K562 (cell line): ENCODE results near the gene FLAD1. TPM values are rescaled to one million over a fixed set of nuclear protein-coding genes. Genes with fewer than 3 reads are reported as not detected.

ENCODE experiments used
- CBX2 ChIP-seq: fragments of 200-600 bp; sonication (generic); IDR thresholded peaks from one replicate; pipeline ENCODE4 v1.6.1; 2012; ENCODE audit warnings: mild to moderate bottlenecking, low read length, inconsistent platforms; ENCODE audit not compliant: insufficient read depth, poor library complexity, severe bottlenecking
- DPF2 ChIP-seq: fragments of 450-650 bp; IDR thresholded peaks from 2 replicates; pipeline ENCODE4 v1.6.1; 2016
- ETV1 ChIP-seq: fragments of 450-650 bp; conservative IDR thresholded peaks from 2 replicates; pipeline ENCODE4 v1.6.1; 2016; ENCODE audit warnings: missing genetic modification characterization, control low read depth, low read depth, missing compliant biosample characterization
- MBD2 ChIP-seq: sonication (generic); IDR thresholded peaks from 2 replicates; pipeline ENCODE4 v1.6.1; 2016; ENCODE audit warnings: low read depth, borderline replicate concordance
- MEF2D ChIP-seq: conservative IDR thresholded peaks from 2 replicates; pipeline ENCODE4 v1.6.1; 2016; ENCODE audit warnings: low read depth, missing genetic modification characterization, missing compliant biosample characterization
- MTA2 ChIP-seq: fragments of 450-650 bp; IDR thresholded peaks from 2 replicates; pipeline ENCODE4 v1.6.1; 2016; ENCODE audit warnings: low read depth
- POLR2H ChIP-seq: IDR thresholded peaks from 2 replicates; pipeline ENCODE4 v1.6.1; 2016; ENCODE audit warnings: missing genetic modification characterization, low read depth, mild to moderate bottlenecking, control low read depth, missing compliant biosample characterization, moderate library complexity
- POLR3A ChIP-seq: IDR thresholded peaks from 2 replicates; pipeline ENCODE4 v1.6.1; 2011; ENCODE audit warnings: borderline replicate concordance, mild to moderate bottlenecking, moderate library complexity; ENCODE audit not compliant: insufficient read length, insufficient read depth; ENCODE audit errors: extremely low read depth
- PYGO2 ChIP-seq: fragments of 450-650 bp; IDR thresholded peaks from 2 replicates; pipeline ENCODE4 v1.6.1; 2016; ENCODE audit warnings: mild to moderate bottlenecking, missing genetic modification characterization, moderate library complexity, missing compliant biosample characterization
- RBM15 ChIP-seq: fragments of 200-400 bp; formaldehyde crosslinking; IDR thresholded peaks from 2 replicates; pipeline ENCODE4 v1.6.1; 2018; ENCODE audit warnings: mild to moderate bottlenecking, low read length, moderate library complexity; ENCODE audit not compliant: insufficient read depth
- RBM25 ChIP-seq: fragments of 200-400 bp; formaldehyde crosslinking; IDR thresholded peaks from 2 replicates; pipeline ENCODE4 v1.6.1; 2018; ENCODE audit warnings: low read length, low read depth, moderate library complexity; ENCODE audit not compliant: severe bottlenecking
- SIX5 ChIP-seq, 2 experiments: IDR thresholded peaks; 2 replicates each; pipeline ENCODE4 v1.6.1; 2011; ENCODE audit warnings: low read length in 2 of 2, borderline replicate concordance in 1 of 2, low read depth in 1 of 2, mild to moderate bottlenecking in 1 of 2, moderate library complexity in 1 of 2; ENCODE audit not compliant: insufficient read depth in 1 of 2
- SMAD1 ChIP-seq: fragments of 150-350 bp; IDR thresholded peaks from 2 replicates; pipeline ENCODE4 v1.6.1; 2014; ENCODE audit warnings: low read length, low read depth; ENCODE audit not compliant: partially characterized antibody
- SNRNP70 ChIP-seq: fragments of 200-400 bp; formaldehyde crosslinking; optimal IDR thresholded peaks from 2 replicates; pipeline ENCODE3; 2017; ENCODE audit warnings: low read depth, low read length
- STAT6 ChIP-seq: sonication (generic); formaldehyde crosslinking; IDR thresholded peaks from 2 replicates; pipeline ENCODE4 v1.8.1; 2023; ENCODE audit warnings: mild to moderate bottlenecking, missing genetic modification reagents
- TBL1XR1 ChIP-seq, 2 experiments: IDR thresholded peaks; 2 replicates each; pipeline ENCODE4 v1.6.1; 2012; ENCODE audit warnings: improper control_type of control experiment in 2 of 2, low read length in 2 of 2, mild to moderate bottlenecking in 1 of 2
- TCF3 ChIP-seq: sonication (generic); formaldehyde crosslinking; IDR thresholded peaks from 2 replicates; pipeline ENCODE4 v1.4.0; 2020; ENCODE audit warnings: mild to moderate bottlenecking, missing genetic modification reagents
- TRIM24 ChIP-seq, 2 experiments: fragments of 450-650 bp; IDR thresholded peaks; 2 replicates each; pipeline ENCODE4 v1.6.1; 2016
- ZBED1 ChIP-seq: IDR thresholded peaks from 2 replicates; pipeline ENCODE4 v1.6.1; 2014
- ZNF174 ChIP-seq: fragments of 250-450 bp; sonication (Bioruptor Pico); IDR thresholded peaks from 2 replicates; pipeline ENCODE4 v1.4.0; 2020; ENCODE audit warnings: mild to moderate bottlenecking
- ZNF274 ChIP-seq: IDR thresholded peaks from 2 replicates; pipeline ENCODE4 v1.6.1; 2011; ENCODE audit warnings: low read depth, mild to moderate bottlenecking, low read length, moderate library complexity, borderline replicate concordance
- ZNF347 ChIP-seq: fragments of 450-650 bp; formaldehyde crosslinking; IDR thresholded peaks from 2 replicates; pipeline ENCODE4 v1.4.0; 2020; ENCODE audit warnings: low read depth, mild to moderate bottlenecking, moderate library complexity
- ZNF436 ChIP-seq: fragments of 250-450, 450-650 bp; sonication (Bioruptor Pico); formaldehyde crosslinking; IDR thresholded peaks from 2 replicates; pipeline ENCODE4 v1.7.0; 2020; ENCODE audit warnings: mild to moderate bottlenecking
- ZNF77 ChIP-seq: fragments of 250-450 bp; sonication (Bioruptor Pico); IDR thresholded peaks from 2 replicates; pipeline ENCODE4 v1.5.0; 2020
- polyA plus RNA-seq, 8 experiments: library from polyadenylated mRNA; depleted of rRNA in 4 of 8; stranded (reverse) in 5 of 8; unstranded in 3 of 8; fragments of >200 nt; fragmentation: Nextera tagmentation in 2 of 8; fragmentation: Illumina TruSeq in 1 of 8; extraction: Ambion mirVana in 2 of 8; extraction: Trizol in 1 of 8; gene quantifications; 2 replicates each; pipeline versions ENCODE4 v1.2.1 to v1.2.3, GENCODE V29; 2011 to 2014; ENCODE audit warnings: inconsistent platforms in 1 of 8, missing spikeins in 1 of 8
- total RNA-seq, 7 experiments: library from RNA; depleted of rRNA in 6 of 7; stranded (reverse); fragments of >200 nt in 6 of 7; fragmentation: Illumina TruSeq in 2 of 7; extraction: Trizol in 2 of 7; gene quantifications; 2 replicates each; pipeline versions ENCODE4 v1.2.1 to v1.2.3, GENCODE V29; 2011 to 2021; ENCODE audit warnings: low replicate concordance in 1 of 7
- TF ChIP-seq, protein P1 (sequence below): fragments of 250-450 bp; sonication (Bioruptor Pico); IDR thresholded peaks from 2 replicates; pipeline ENCODE4 v1.8.0; 2021; ENCODE audit warnings: borderline replicate concordance, mild to moderate bottlenecking, moderate library complexity; ENCODE audit not compliant: poor library complexity, severe bottlenecking
- TF ChIP-seq, protein P2 (sequence below): sonication (generic); formaldehyde crosslinking; IDR thresholded peaks from 2 replicates; pipeline ENCODE4 v1.8.0; 2022; ENCODE audit warnings: mild to moderate bottlenecking, missing genetic modification reagents

FLAD1 gene
- total and polyA plus RNA-seq, 9 of the 15 experiments (the other 6 are each of a cell fraction or from before 2014, with no cell fraction given): 24.9 to 85.8 (median 67.0) TPM

- TF ChIP-seq RBM25: no peak
- TF ChIP-seq, protein P1, sequence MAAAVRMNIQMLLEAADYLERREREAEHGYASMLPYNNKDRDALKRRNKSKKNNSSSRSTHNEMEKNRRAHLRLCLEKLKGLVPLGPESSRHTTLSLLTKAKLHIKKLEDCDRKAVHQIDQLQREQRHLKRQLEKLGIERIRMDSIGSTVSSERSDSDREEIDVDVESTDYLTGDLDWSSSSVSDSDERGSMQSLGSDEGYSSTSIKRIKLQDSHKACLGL (CRISPR knock-in tag): no peak
- peak; percentile 43 for TF ChIP-seq DPF2
- TF ChIP-seq ZNF77 (CRISPR knock-in tag): no peak
- no peak for TF ChIP-seq RBM15
- no peak for TF ChIP-seq SNRNP70
- TF ChIP-seq TCF3 (CRISPR knock-in tag): no peak
- 0 out of 4 replicates have a peak, but pooled peaks of 1 of the 2 experiments have one; percentile 44 for TF ChIP-seq TBL1XR1 (IDR thresholded peaks at IDR 0.05; ENCODE audit: low read length in 2 of 2)
- no peak for TF ChIP-seq MTA2
- no peak for TF ChIP-seq ZNF347 (CRISPR knock-in tag)
- TF ChIP-seq MBD2: no peak
- TF ChIP-seq PYGO2: 0 out of 2 replicates have a peak, but pooled peaks have one; percentile 26
- TF ChIP-seq SMAD1: no peak
- no peak for TF ChIP-seq ZNF436 (CRISPR knock-in tag)
- no peak for TF ChIP-seq TRIM24 (IDR thresholded peaks at IDR 0.05)
- TF ChIP-seq POLR2H: no peak
- no peak for TF ChIP-seq POLR3A
- TF ChIP-seq, protein P2, sequence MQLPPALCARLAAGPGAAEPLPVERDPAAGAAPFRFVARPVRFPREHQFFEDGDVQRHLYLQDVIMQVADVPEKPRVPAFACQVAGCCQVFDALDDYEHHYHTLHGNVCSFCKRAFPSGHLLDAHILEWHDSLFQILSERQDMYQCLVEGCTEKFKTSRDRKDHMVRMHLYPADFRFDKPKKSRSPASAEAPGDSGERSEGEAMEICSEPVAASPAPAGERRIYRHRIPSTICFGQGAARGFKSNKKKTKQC (CRISPR knock-in tag): no peak
- no peak for TF ChIP-seq CBX2
- no peak for TF ChIP-seq ETV1 (tag)
- no peak for TF ChIP-seq SIX5 (IDR thresholded peaks at IDR 0.05; ENCODE audit: borderline replicate concordance in 1 of 2, insufficient read depth in 1 of 2, low read depth in 1 of 2, low read length in 2 of 2)
- no peak for TF ChIP-seq ZNF274
- TF ChIP-seq MEF2D (tag): peak; percentile 62; the same call in 1 of the 2 replicates
- TF ChIP-seq ZNF174: no peak
- TF ChIP-seq STAT6: no peak
- peak; percentile 79; the same call in 1 of the 2 replicates for TF ChIP-seq ZBED1
These were observed 15.8 kb downstream of the FLAD1 start (continued) for GRCh38 chr1:154998818-154999570.
